ENCODE results near the gene CFAP299. TPM values are rescaled to one million over a fixed set of nuclear protein-coding genes. Genes with fewer than 3 reads are reported as not detected.

CFAP299 gene
- total RNA-seq, 2 donors from 2014 or later = 0.17 TPM; not detected in 1

- H3K4me1 ChIP-seq (replicated peaks) = no peaks in the 10 kb centered on the region
- H3K27me3 ChIP-seq (replicated peaks; ENCODE audit: insufficient read depth) = no peaks in the 10 kb centered on the region
- no peak overlapping the region for H3K27ac ChIP-seq
- DNase-seq (ENCODE audit: low spot score) = no peak
- intact Hi-C loops (cut with DNase I) = no loop called here
- no peak overlapping the region for H3K4me3 ChIP-seq
- TF ChIP-seq POLR2AphosphoS5 (IDR thresholded peaks at IDR 0.05) (no peak), CTCF (IDR thresholded peaks at IDR 0.05) (no peak), POLR2A (IDR thresholded peaks at IDR 0.05) (no peak)
- no peaks in the 10 kb centered on the region for H3K36me3 ChIP-seq
- no peaks in the 10 kb centered on the region for H3K9me3 ChIP-seq
- WGBS = 41% methylated on average over 2 of the region's 2 CpGs
Observed at GRCh38 chr4:80592950-80593349, 257.4 kb downstream of the CFAP299 start.

- Histone ChIP-seq H3K27me3 (replicated peaks; ENCODE audit: insufficient read depth) (no peaks in the 10 kb centered on the region), H3K4me3 (no peak overlapping the region), H3K36me3 (no peaks in the 10 kb centered on the region), H3K9me3 (no peaks in the 10 kb centered on the region), H3K4me1 (replicated peaks) (no peaks in the 10 kb centered on the region), H3K27ac (no peak overlapping the region)
- no peak for DNase-seq (ENCODE audit: low spot score)
- TF ChIP-seq POLR2AphosphoS5 (IDR thresholded peaks at IDR 0.05) = no peak
- intact Hi-C loops (cut with DNase I) = no loop called here
- 96% methylated on average over 2 of the region's 2 CpGs for WGBS
Observed at GRCh38 chr4:80594701-80595100, 259.2 kb downstream of the CFAP299 start.

- Histone ChIP-seq H3K27ac (no peak overlapping the region), H3K27me3 (replicated peaks; ENCODE audit: insufficient read depth) (no peaks in the 10 kb centered on the region), H3K4me1 (replicated peaks) (no peaks in the 10 kb centered on the region), H3K4me3 (no peak overlapping the region), H3K36me3 (no peaks in the 10 kb centered on the region), H3K9me3 (no peaks in the 10 kb centered on the region)
- WGBS = 56% methylated on average over 3 of the region's 3 CpGs
- intact Hi-C loops (cut with DNase I) = no loop called here
- DNase-seq (ENCODE audit: low spot score) = no peak
- TF ChIP-seq POLR2A (IDR thresholded peaks at IDR 0.05) = no peak
- no peak for TF ChIP-seq POLR2AphosphoS5 (IDR thresholded peaks at IDR 0.05)
- no peak for TF ChIP-seq CTCF (IDR thresholded peaks at IDR 0.05)
Observed at GRCh38 chr4:80608281-80608980, 272.9 kb downstream of the CFAP299 start.

GRCh38 chr4:80610199-80610598 lies 274.7 kb downstream of the CFAP299 start:
- Histone ChIP-seq H3K27me3 (replicated peaks; ENCODE audit: insufficient read depth) (no peaks in the 10 kb centered on the region), H3K9me3 (no peaks in the 10 kb centered on the region), H3K4me3 (no peak overlapping the region), H3K27ac (no peak overlapping the region), H3K36me3 (no peaks in the 10 kb centered on the region), H3K4me1 (replicated peaks) (no peaks in the 10 kb centered on the region)
- 86% methylated on average over 1 of the region's 1 CpG for WGBS
- TF ChIP-seq POLR2A (IDR thresholded peaks at IDR 0.05) = no peak
- no peak for TF ChIP-seq CTCF (IDR thresholded peaks at IDR 0.05)
- no peak for TF ChIP-seq POLR2AphosphoS5 (IDR thresholded peaks at IDR 0.05)
- no peak for DNase-seq (ENCODE audit: low spot score)
- intact Hi-C loops (cut with DNase I) = no loop called here

- DNase-seq (ENCODE audit: low spot score) = no peak
- Histone ChIP-seq H3K27ac (no peak overlapping the region), H3K4me3 (no peak overlapping the region), H3K27me3 (replicated peaks; ENCODE audit: insufficient read depth) (no peaks in the 10 kb centered on the region), H3K4me1 (replicated peaks) (no peaks in the 10 kb centered on the region), H3K36me3 (no peaks in the 10 kb centered on the region), H3K9me3 (no peaks in the 10 kb centered on the region)
- intact Hi-C loops (cut with DNase I) = no loop called here
- TF ChIP-seq POLR2AphosphoS5 (IDR thresholded peaks at IDR 0.05) = no peak
- TF ChIP-seq CTCF (IDR thresholded peaks at IDR 0.05) = no peak
- no peak for TF ChIP-seq POLR2A (IDR thresholded peaks at IDR 0.05)
- WGBS = 9% methylated on average over 3 of the region's 3 CpGs
Observed at GRCh38 chr4:80610845-80611677, 275.5 kb downstream of the CFAP299 start.
